ENCODE measurements around the gene USP13. TPM values are rescaled to one million over a fixed set of nuclear protein-coding genes. Genes with fewer than 3 reads are reported as not detected.

Gene USP13
- total RNA-seq, 1 experiment from 2014 or later: 14.8 TPM

DNA sequence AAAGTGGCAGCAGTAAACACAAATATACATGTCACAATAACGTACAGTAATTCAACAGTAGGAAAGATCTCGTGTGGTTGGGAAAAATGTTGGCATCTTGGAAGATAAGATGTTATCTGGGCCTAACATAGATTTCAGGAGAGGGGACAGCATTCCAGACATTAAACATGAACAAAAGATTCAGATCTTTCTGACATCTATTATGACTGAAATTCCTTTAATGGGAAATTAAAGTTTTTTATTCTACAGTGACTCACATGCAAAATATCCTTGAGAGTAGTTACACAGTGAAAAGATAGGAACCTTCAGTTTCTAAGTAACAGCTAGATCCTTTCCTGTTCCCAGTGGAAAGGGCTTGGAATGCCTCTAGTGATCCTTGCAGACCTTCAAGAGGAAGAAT is 39.0 kb upstream of the USP13 start:
- Histone ChIP-seq H3K79me2 (ENCODE audit: low read length) (peaks cover 19% of the 10 kb centered on the region; the same call in 1 of the 2 replicates), H3K27ac (ENCODE audit: low read length) (no peak overlapping the region), H3F3A (ENCODE audit: low read length, unreplicated experiment) (no peaks in the 10 kb centered on the region), H3K27me3 (ENCODE audit: low read length) (no peaks in the 10 kb centered on the region), H3K9ac (ENCODE audit: low read length) (no peak overlapping the region), H4K20me1 (ENCODE audit: low read length) (no peaks in the 10 kb centered on the region), H3K4me3 (ENCODE audit: low read length) (no peak overlapping the region), H2AFZ (ENCODE audit: low read length) (no peak overlapping the region), H3K4me2 (ENCODE audit: low read length) (no peak overlapping the region), H3K9me2 (replicated peaks; ENCODE audit: low read length) (no peaks in the 10 kb centered on the region), H3K9me3 (ENCODE audit: low read length) (no peaks in the 10 kb centered on the region), H3K36me3 (ENCODE audit: low read depth, low read length) (peaks cover 18% of the 10 kb centered on the region), H3K4me1 (ENCODE audit: insufficient read depth, low read length) (no peaks in the 10 kb centered on the region)
- peak; percentile 48 for ATAC-seq
- POLR2A ChIA-PET (ENCODE audit: unreplicated experiment): no interaction called here
- intact Hi-C loops (cut with micrococcal nuclease): no loop called here
- CTCF ChIA-PET: no interaction called here
- no peak for DNase-seq
- TF ChIP-seq, protein P1, sequence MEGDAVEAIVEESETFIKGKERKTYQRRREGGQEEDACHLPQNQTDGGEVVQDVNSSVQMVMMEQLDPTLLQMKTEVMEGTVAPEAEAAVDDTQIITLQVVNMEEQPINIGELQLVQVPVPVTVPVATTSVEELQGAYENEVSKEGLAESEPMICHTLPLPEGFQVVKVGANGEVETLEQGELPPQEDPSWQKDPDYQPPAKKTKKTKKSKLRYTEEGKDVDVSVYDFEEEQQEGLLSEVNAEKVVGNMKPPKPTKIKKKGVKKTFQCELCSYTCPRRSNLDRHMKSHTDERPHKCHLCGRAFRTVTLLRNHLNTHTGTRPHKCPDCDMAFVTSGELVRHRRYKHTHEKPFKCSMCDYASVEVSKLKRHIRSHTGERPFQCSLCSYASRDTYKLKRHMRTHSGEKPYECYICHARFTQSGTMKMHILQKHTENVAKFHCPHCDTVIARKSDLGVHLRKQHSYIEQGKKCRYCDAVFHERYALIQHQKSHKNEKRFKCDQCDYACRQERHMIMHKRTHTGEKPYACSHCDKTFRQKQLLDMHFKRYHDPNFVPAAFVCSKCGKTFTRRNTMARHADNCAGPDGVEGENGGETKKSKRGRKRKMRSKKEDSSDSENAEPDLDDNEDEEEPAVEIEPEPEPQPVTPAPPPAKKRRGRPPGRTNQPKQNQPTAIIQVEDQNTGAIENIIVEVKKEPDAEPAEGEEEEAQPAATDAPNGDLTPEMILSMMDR (conservative IDR thresholded peaks at IDR 0.05; ENCODE audit: low read depth, low read length): no peak
- TF ChIP-seq EZH2phosphoT487 (IDR thresholded peaks at IDR 0.05; ENCODE audit: borderline replicate concordance, low read length) (no peak), EZH2 (IDR thresholded peaks at IDR 0.05; ENCODE audit: low read length, unreplicated experiment) (no peak)
- BruUV-seq (replicated peaks): no TSS peak

GRCh38 chr3:179615458-179616173 is 37.2 kb upstream of the USP13 start:
- TF ChIP-seq EZH2phosphoT487 (IDR thresholded peaks at IDR 0.05; ENCODE audit: borderline replicate concordance, low read length) (no peak), EZH2 (IDR thresholded peaks at IDR 0.05; ENCODE audit: low read length, unreplicated experiment) (no peak)
- TF ChIP-seq, protein P1 (conservative IDR thresholded peaks at IDR 0.05; ENCODE audit: low read depth, low read length): no peak
- peaks cover 21% of the 10 kb centered on the region for H3K36me3 ChIP-seq (ENCODE audit: low read depth, low read length)
- H3K27me3 ChIP-seq (ENCODE audit: low read length): no peaks in the 10 kb centered on the region
- no peaks in the 10 kb centered on the region for H3K9me3 ChIP-seq (ENCODE audit: low read length)
- H3K4me1 ChIP-seq (ENCODE audit: insufficient read depth, low read length): no peaks in the 10 kb centered on the region
- no peak overlapping the region for H2AFZ ChIP-seq (ENCODE audit: low read length)
- POLR2A ChIA-PET (ENCODE audit: unreplicated experiment): no interaction called here
- ATAC-seq (no peak), DNase-seq (no peak)
- H3K79me2 ChIP-seq (ENCODE audit: low read length): peaks cover 11% of the 10 kb centered on the region; the same call in 1 of the 2 replicates
- no peaks in the 10 kb centered on the region for H4K20me1 ChIP-seq (ENCODE audit: low read length)
- no peak overlapping the region for H3K4me3 ChIP-seq (ENCODE audit: low read length)
- H3K27ac ChIP-seq (ENCODE audit: low read length): no peak overlapping the region
- intact Hi-C loops (cut with micrococcal nuclease): no loop called here
- H3F3A ChIP-seq (ENCODE audit: low read length, unreplicated experiment): no peaks in the 10 kb centered on the region
- H3K4me2 ChIP-seq (ENCODE audit: low read length): no peak overlapping the region
- H3K9ac ChIP-seq (ENCODE audit: low read length): no peak overlapping the region
- BruUV-seq (replicated peaks): no TSS peak
- CTCF ChIA-PET: interaction anchor here (0.6 to 0.8 kb wide), 2 partner anchors 9 to 34 kb away, joined by 3 to 6 read pairs; no protein-coding TSS in a partner anchor
- no peaks in the 10 kb centered on the region for H3K9me2 ChIP-seq (replicated peaks; ENCODE audit: low read length)

GRCh38 chr3:179622023-179622422 is 30.8 kb upstream of the USP13 start:
- POLR2A ChIA-PET (ENCODE audit: unreplicated experiment): no interaction called here
- Histone ChIP-seq H3K4me1 (ENCODE audit: insufficient read depth, low read length) (peaks cover 6% of the 10 kb centered on the region), H3K9ac (ENCODE audit: low read length) (no peak overlapping the region), H3K27me3 (ENCODE audit: low read length) (no peaks in the 10 kb centered on the region), H3K9me2 (replicated peaks; ENCODE audit: low read length) (no peaks in the 10 kb centered on the region), H2AFZ (ENCODE audit: low read length) (no peak overlapping the region), H3K4me2 (ENCODE audit: low read length) (no peak overlapping the region), H3K4me3 (ENCODE audit: low read length) (no peak overlapping the region), H3F3A (ENCODE audit: low read length, unreplicated experiment) (no peaks in the 10 kb centered on the region), H3K79me2 (ENCODE audit: low read length) (0 out of 2 replicates have a peak, but pooled peaks cover 3% of the 10 kb centered on the region), H3K27ac (ENCODE audit: low read length) (no peak overlapping the region), H3K9me3 (ENCODE audit: low read length) (no peaks in the 10 kb centered on the region), H4K20me1 (ENCODE audit: low read length) (no peaks in the 10 kb centered on the region), H3K36me3 (ENCODE audit: low read depth, low read length) (peaks cover 36% of the 10 kb centered on the region)
- DNase-seq (no peak), ATAC-seq (no peak)
- intact Hi-C loops (cut with micrococcal nuclease): no loop called here
- no peak for TF ChIP-seq EZH2 (IDR thresholded peaks at IDR 0.05; ENCODE audit: low read length, unreplicated experiment)
- TF ChIP-seq, protein P1 (conservative IDR thresholded peaks at IDR 0.05; ENCODE audit: low read depth, low read length): no peak
- TF ChIP-seq EZH2phosphoT487 (IDR thresholded peaks at IDR 0.05; ENCODE audit: borderline replicate concordance, low read length): no peak
- CTCF ChIA-PET: interaction anchor here (0.6 kb wide), 1 partner anchor 27 kb away, joined by 8 read pairs; no protein-coding TSS in a partner anchor
- no TSS peak for BruUV-seq (replicated peaks)

All from PC-3 (cell line).